HG03342 (cell line): ENCODE data around the gene PSMB11.
A peak's percentile ranks its signal among the peaks of the same experiment; 100 is the strongest.

Experiments used
- ATAC-seq: cut with Tn5 transposase; IDR thresholded peaks from one replicate; pipeline ENCODE4 v1.9.1; 2021; ENCODE audit warnings: mild to moderate bottlenecking, moderate library complexity; ENCODE audit not compliant: unreplicated experiment

The PSMB11 gene

DNA sequence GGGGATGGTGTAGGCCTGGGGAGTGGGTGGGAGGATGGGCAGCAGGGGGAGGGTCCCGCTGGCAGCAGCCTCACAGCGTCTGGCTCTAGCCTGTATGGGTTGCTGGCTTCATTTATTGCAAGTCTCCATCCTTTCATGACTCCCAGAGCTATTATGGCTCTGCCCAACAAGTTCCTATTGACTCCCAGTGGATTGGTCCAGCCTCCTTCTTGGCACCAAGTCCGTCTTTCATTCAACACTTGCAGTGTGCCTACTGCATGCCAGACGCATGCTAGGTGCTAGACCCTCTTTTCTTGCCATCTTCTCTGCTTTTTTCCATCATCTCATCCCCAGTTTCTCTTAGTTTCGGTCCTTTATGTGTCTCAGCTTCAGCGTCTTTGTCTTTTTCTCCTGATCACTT lies 1.1 kb downstream of the PSMB11 start:
- ATAC-seq, result no peak

DNA sequence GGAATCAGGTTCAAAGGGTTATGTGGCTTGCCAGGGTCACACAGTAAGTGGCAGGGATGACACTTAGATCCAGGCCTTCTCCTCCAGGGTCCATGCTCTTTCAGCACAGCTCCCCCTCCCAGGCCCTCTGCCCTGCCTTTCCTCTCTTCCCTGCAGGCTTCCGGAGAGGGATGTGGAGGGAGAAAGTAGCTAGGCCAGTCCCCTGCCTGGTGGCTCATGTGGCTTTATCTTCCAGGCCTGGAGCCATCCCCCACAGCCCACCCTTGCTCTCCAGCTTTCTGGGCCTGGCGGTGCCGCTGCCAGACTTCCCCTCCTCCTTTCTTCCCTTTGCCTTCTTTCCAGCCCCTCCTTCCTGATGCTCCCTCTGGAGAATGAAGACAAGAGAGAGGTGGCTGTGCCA lies 1.7 kb downstream of the PSMB11 start:
- ATAC-seq, result no peak

GRCh38 chr14:23044840-23045239 lies 2.8 kb downstream of the PSMB11 start:
- no peak for ATAC-seq

DNA sequence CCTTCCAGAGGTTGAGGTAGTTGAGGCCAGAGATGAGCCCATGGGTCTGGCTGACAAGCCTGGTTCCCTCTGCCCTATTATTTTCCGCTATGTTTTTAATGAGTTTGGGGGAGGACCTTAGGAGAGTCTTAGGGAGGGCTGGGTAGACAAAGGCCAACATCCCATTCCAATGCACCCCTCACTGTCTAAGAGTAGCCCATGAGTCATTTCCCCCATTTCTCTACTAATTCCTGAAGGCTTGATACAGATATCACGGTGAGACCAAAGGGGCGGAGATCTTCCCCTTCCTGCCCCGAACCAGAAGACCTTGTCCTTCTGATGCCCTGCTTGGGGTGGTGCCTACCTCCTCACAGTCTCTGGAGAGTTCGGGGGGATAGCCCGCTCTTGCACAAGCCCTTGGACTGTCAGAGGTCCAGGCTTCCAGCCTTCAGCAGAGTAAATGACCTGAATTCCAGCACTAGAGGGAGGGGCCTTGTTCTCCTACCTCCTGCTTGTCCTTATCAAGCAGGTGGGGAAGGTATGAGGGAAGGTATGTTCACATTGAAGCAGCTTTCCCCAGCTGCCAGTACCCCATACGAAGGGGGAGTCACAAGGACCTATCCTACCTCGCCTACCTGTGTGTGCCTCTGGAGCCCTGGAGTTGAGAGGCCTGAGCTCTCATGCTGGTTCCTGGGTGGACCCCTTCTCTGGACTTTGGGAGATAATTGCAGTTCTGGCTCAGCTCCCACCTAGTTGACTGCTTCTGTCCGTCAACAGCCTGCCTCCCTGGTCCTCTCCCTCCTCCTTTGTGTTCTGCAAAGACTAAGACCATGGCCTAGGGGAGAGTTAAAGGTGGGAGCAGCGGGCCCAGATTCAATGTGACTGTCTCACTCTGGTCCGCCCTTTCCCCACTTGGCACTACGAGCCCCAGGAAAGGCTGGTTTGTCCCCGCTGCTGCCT lies 3.7 kb downstream of the PSMB11 start:
- no peak for ATAC-seq

- ATAC-seq, result no peak
Observed at GRCh38 chr14:23047034-23047634, 5.1 kb downstream of the PSMB11 start.

GRCh38 chr14:23047751-23048693 lies 6.0 kb downstream of the PSMB11 start:
- no peak for ATAC-seq

- ATAC-seq, result no peak
Observed at GRCh38 chr14:23049011-23049410, 7.0 kb downstream of the PSMB11 start.

DNA sequence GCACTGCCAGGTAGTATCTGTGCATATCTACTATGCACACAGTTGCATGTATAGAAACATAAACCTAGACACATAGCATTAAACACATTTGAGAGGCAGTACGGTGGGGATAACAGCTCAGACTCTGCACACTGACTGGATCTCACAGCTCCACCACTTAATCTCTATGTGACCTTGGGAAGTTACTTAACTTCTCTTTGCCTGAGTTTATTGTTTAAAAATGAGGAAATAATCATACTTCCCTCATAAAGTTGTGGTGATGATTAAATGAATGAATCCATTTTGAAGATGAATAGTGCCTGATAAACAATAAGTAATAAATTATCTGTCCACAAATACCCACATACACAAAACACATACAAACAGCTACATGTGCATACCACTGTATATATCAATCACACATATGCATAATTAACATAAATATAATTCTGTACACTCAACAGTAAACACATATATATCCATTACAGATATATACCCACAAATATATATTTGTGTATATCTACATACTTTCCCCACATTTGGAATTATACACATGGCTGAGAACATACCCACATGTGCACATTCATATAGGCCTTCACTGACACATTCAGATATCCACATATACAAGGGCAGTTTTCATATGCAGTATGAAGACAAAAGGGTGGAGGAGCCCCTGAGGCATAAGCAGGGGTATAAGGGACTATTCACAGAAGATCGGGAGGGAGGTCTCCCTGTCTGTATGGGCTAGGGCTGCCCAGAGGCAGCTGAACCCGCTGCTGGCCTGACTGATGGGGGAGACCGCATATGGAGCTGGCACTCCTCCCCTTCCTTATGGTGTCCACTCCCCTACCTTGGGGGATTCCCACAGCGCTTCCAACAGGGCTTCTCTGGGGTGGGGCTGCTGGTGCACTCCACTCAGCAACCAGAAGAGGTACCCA lies 9.4 kb downstream of the PSMB11 start:
- no peak for ATAC-seq

DNA sequence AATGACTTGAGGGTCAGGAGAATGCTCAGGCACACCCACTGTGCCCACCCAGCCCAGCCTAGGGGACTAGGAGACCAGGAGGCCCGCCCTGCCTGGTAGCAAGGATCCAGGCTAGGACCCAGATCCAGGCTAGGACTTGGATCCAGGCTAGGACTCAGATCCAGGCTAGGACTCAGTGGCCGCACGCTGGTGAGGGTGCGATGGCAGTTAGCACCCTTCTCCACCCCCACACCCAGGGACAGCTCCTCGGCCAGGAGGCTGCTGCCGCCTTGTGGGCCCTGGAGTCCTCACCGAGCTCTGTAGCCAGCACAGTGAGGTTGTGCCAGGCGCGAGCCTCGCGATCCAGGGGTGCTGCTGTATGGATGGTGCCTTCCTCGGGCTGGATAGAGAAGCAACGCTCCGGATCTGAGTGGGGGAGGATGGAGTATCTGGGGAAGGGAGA lies 10.2 kb downstream of the PSMB11 start:
- ATAC-seq, result no peak

DNA sequence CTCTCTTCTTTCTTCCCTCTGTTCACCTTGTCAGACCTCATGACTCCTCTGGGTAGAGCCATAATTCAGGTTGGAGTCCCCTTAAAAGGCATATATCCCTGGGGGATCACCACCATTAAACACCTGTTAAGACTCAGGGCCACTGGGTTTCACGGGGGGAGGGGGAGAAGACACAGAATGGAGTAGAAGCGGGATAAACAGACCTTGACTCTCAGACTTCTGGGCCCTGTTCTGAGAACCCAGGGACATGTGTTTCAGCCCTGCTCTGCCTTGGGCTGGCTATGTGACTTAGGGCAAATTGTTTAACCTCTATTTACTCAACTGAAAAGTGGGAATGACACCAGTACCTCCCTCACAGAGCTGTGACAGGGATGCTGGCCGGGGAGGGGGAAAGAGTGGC lies 10.7 kb downstream of the PSMB11 start:
- ATAC-seq, result no peak

GRCh38 chr14:23053426-23053825 lies 11.4 kb downstream of the PSMB11 start:
- ATAC-seq, result no peak

- ATAC-seq, result no peak
Observed at GRCh38 chr14:23054000-23054811, 12.2 kb downstream of the PSMB11 start.

GRCh38 chr14:23055147-23055550 lies 13.1 kb downstream of the PSMB11 start:
- ATAC-seq, result no peak

DNA sequence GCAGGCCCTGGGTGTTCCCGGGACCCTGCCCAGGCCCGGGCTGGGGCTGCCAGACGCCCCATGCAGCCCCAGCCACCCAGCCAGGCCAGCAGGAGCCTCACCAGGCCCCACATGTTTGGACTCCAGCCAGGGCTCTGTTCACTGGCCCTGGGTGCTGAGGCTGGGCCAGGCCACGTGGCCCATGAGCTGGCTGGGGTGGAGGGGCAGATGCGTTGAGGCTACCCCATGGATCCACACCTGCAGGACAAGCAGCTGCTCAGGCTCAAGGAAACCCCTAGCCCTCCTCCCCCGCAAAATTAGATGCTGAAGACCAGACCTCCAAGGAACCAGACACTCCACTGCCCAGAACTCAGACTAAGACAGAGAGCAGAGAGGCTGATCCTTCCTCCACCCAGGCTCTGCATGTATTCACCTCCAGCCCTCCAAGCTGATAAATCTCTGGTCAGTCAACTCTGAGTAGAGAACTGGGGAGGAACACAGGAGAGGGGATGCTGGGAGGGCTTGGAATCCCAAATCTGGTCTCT lies 13.7 kb downstream of the PSMB11 start:
- ATAC-seq, result no peak

- ATAC-seq, result peak; percentile 54
Observed at GRCh38 chr14:23056145-23056955, 14.3 kb downstream of the PSMB11 start.

DNA sequence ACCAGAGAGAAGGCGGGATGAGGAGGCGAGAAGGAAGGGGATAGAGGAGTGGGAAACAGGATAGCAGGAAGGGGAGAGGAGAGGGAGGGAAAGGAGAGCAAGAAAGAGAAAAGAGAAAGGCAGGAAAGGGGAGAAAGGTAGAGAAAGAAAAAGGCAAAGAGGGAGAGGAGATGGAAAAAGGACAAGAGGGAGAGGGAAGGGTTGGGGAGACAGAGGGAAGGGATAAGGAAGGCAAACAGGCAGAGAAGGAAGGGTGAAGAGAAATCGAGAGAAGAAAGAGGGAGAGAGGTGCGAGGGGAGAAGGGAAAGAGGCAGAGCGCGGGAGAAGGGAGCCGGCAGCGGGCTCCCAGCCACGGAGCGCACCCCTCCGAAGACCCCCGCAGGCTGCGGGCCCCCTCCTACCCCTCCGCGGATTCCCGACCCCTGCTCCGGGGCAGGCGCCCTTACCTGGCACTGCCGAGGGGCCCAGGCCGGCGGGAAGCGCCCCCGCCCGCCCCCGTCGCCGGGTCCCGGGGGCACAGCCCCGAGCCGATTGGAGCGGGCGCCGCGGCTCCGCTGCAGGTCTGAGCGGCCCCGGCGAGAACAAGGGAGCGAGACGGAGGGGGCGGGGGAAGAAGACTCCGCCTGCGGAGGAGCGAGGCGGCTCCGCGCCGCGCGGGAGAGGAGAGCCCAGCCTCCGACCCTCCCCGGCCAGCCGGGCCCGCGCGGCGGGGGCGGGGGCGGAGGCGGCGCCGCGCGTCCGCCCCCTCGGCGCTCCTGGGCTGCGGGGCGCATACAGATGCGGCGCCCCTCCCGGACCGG lies 15.1 kb downstream of the PSMB11 start, which contains the start of gene CDH24:
TSS of gene CDH24 (minus strand) at position 565 of the 801 bp plus-strand sequence. CDS start 1,787 bp downstream, outside the sequence.
- ATAC-seq, result no peak
